ENCODE results near the gene PPIH. TPM values are rescaled to one million over a fixed set of nuclear protein-coding genes. Genes with fewer than 3 reads are reported as not detected.
"Not testable (repeated sequence)": the region's sequence is repeated elsewhere in the genome, so short reads cannot be mapped to it uniquely, and the experiment has no call there.

The PPIH gene
- total and polyA plus RNA-seq, 11 donors = 16.9 to 30.9 (median 19.4) TPM

DNA sequence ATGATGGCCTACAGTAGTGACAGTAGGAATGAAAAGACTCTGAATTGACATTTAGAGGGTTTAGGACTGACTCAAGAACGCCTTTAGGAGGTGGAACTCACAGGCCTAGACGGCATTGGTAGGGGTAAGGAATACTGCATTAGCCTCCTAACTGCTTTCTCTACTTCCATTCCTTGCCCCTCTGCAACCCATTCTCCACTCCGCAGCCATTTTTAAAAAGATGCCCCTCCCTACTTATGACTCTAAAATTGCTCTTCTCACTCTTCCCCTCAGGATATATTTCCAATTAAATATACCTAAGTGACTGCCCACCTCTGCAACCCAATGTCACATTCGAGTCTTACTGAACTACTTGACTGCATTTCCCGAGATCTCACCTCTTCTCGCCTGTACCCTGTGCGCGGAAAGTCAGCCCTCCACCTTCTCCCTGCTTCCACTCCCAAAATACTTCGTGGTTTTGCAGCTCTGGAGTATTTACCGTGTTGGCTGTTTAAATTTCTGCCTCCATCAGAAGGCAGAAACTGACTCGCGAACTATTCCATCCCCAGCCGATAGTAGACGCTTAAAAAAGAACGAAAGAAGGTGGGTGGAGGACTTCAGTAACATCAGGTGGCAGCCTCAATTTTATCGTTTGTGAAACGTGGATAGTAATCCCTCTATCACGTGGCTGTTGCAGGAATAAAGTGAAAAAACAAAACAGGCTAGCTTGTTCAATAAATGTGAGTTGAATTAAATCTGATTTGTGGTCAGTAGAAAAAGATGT, 22.9 kb downstream of the PPIH start:
- H3K9me3 ChIP-seq = no peaks in the 10 kb centered on the region
- intact Hi-C loops (cut with DNase I) = loop anchor here in 8 of 10 donors (2.0 to 10.0 kb wide), 8 partner anchors 22 to 506 kb away; partner anchors contain the start of genes C1orf50 (in 6 of the 8), P3H1 (in 6 of the 8), FOXJ3 (in 3 of the 8) and PPIH (in 1 of the 8)
- WGBS, 4 donors = 5 to 9% (median 6%) methylated on average over 18 of the region's 18 CpGs
- DNase-seq (no peak), ATAC-seq (no peak)
- H3K4me3 ChIP-seq = peak overlapping the region; percentile 64 to 99 (median 82)
- peaks cover 17 to 56% (median 36%) of the 10 kb centered on the region in 12 donors for H3K4me1 ChIP-seq
- no peaks in the 10 kb centered on the region for H3K27me3 ChIP-seq
- peaks cover 0 to 15% (median 3%) of the 10 kb centered on the region in 9 donors for H3K36me3 ChIP-seq
- TF ChIP-seq, protein P1, sequence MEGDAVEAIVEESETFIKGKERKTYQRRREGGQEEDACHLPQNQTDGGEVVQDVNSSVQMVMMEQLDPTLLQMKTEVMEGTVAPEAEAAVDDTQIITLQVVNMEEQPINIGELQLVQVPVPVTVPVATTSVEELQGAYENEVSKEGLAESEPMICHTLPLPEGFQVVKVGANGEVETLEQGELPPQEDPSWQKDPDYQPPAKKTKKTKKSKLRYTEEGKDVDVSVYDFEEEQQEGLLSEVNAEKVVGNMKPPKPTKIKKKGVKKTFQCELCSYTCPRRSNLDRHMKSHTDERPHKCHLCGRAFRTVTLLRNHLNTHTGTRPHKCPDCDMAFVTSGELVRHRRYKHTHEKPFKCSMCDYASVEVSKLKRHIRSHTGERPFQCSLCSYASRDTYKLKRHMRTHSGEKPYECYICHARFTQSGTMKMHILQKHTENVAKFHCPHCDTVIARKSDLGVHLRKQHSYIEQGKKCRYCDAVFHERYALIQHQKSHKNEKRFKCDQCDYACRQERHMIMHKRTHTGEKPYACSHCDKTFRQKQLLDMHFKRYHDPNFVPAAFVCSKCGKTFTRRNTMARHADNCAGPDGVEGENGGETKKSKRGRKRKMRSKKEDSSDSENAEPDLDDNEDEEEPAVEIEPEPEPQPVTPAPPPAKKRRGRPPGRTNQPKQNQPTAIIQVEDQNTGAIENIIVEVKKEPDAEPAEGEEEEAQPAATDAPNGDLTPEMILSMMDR (IDR thresholded peaks at IDR 0.05) = peak in 1 of 12 donors; percentile 4
- TF ChIP-seq POLR2A (IDR thresholded peaks at IDR 0.05) = no peak
- H3K27ac ChIP-seq = peak overlapping the region; percentile 86 to 100 (median 96)

DNA sequence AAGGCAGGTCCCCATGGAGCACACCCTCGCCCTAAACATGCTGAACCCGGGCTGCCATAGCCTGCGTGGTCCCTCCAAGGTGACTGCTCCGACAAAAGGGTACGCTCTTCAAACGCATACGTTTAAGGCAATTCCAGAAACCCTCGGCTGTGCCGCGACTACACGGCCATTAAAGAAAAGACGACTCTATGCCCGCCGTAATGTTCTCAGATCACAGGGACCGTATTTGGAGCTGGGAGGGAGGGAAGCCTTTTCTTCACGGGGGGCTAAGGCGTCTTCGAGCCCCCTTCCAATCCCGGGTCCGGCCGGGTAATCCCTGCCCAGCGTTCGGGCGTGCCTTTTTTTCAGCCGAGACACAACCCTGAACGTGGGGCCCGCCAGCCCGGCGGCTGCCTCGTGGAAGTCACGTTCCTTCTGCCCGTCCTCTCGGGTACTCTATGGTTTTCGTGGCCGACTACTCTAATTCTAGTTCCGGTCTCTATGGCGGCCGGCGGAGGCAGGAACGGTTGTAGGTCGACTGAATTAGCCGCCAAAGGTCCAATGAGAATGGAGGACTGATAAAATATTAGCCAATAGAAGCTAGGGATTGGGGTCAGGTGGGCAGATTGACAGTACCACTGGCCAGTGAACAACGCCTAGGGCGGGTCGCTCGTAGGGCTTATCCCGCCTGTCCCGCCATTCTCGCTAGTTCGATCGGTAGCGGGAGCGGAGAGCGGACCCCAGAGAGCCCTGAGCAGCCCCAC, 23.7 kb downstream of the PPIH start, which contains the start of gene YBX1:
Gene YBX1, plus strand, starts transcription at position 678 of the 743 bp plus-strand sequence. CDS start 148 bp downstream, outside the sequence.
- Histone ChIP-seq H3K27ac (peak within 1 kb of the TSS; percentile 86 to 100 (median 96)), H3K4me1 (peaks cover 21 to 58% (median 44%) of the 10 kb centered on the region in 12 donors), H3K27me3 (no peaks in the 10 kb centered on the region), H3K9me3 (no peaks in the 10 kb centered on the region), H3K36me3 (peaks cover 0 to 15% (median 3%) of the 10 kb centered on the region in 9 donors), H3K4me3 (peak within 1 kb of the TSS; percentile 64 to 99 (median 85))
- WGBS, 4 donors = 0 to 1% (median 0%) methylated on average over 49 to 54 of the region's 54 CpGs
- intact Hi-C loops (cut with DNase I) = loop anchor here in 8 of 10 donors (1.0 to 10.0 kb wide), 9 partner anchors 23 to 507 kb away; partner anchors contain the start of genes C1orf50 (in 6 of the 8), P3H1 (in 6 of the 8), FOXJ3 (in 3 of the 8) and PPIH (in 3 of the 8)
- peak; percentile 96 to 97 (median 97) for DNase-seq
- TF ChIP-seq, protein P1 (IDR thresholded peaks at IDR 0.05) = no peak
- TF ChIP-seq POLR2A (IDR thresholded peaks at IDR 0.05) = peak in 1 of 2 donors; percentile 84
- ATAC-seq = peak; percentile 97 to 99 (median 98)

DNA sequence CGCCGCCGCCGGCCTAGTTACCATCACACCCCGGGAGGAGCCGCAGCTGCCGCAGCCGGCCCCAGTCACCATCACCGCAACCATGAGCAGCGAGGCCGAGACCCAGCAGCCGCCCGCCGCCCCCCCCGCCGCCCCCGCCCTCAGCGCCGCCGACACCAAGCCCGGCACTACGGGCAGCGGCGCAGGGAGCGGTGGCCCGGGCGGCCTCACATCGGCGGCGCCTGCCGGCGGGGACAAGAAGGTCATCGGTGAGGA, 24.2 kb downstream of the PPIH start:
- WGBS, 4 donors = 0 to 1% (median 0%) methylated on average over 8 to 33 of the region's 33 CpGs; no CpG with 5 or more reads in 1 of the 4 donors
- Histone ChIP-seq H3K4me1 (peaks cover 21 to 59% (median 49%) of the 10 kb centered on the region in 12 donors), H3K36me3 (peaks cover 0 to 20% (median 3%) of the 10 kb centered on the region in 9 donors), H3K4me3 (peak overlapping the region; percentile 64 to 99 (median 85)), H3K27ac (peak overlapping the region; percentile 86 to 100 (median 95))
- not testable (repeated sequence) for H3K27me3 ChIP-seq, DNase-seq, H3K9me3 ChIP-seq
- intact Hi-C loops (cut with DNase I) = loop anchor here in 8 of 10 donors (1.0 to 10.0 kb wide), 9 partner anchors 24 to 508 kb away; partner anchors contain the start of genes C1orf50 (in 6 of the 8), P3H1 (in 6 of the 8), FOXJ3 (in 3 of the 8) and PPIH (in 2 of the 8)
- ATAC-seq = peak in 1 of 4 donors; percentile 17

DNA sequence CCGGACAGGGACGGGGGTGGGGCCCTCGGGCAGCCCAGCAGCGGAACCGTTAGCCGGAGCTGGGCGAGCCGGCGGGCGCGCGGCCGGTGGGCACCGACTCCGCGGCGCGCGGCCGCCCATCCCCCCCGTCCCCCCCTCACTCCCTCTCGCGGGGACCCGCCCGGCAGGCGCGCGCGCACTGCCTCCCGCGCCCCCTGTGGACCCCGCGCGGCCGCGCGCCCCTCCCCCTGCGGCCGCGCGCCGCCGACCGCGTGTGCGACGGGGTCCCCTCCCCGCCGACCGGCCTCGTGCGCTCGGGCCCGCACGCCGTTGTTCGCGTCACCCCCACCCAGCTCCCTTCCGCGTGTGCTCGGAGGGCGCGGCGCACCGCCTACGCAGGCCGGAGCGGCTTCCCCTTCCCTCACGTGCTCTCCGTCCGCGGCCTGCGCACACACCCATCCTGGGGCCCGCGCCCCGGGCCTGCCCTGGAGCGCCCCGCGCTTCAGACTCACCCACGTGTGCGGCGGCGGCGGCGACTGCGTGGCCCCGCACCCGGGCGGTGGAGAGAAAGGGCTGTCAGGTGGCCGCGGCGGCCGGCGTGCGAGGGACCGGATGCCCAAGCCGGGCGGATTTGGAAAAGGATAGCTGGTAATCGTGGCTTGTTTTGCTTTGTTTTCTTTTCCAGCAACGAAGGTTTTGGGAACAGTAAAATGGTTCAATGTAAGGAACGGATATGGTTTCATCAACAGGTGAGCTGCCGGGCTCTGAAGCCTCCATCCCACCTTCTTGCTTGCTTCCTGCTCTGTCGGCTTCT, 24.7 kb downstream of the PPIH start:
- H3K9me3 ChIP-seq = no peaks in the 10 kb centered on the region
- DNase-seq (peak; percentile 80 to 87 (median 83)), ATAC-seq (peak; percentile 41 to 78 (median 70))
- H3K4me3 ChIP-seq = peak overlapping the region; percentile 64 to 99 (median 85)
- no peak for TF ChIP-seq POLR2A (IDR thresholded peaks at IDR 0.05)
- TF ChIP-seq, protein P1 (IDR thresholded peaks at IDR 0.05) = no peak
- peak overlapping the region; percentile 86 to 100 (median 95) for H3K27ac ChIP-seq
- no peaks in the 10 kb centered on the region for H3K27me3 ChIP-seq
- H3K36me3 ChIP-seq = peaks cover 0 to 25% (median 3%) of the 10 kb centered on the region in 9 donors
- intact Hi-C loops (cut with DNase I) = loop anchor here in 8 of 10 donors (1.0 to 10.0 kb wide), 9 partner anchors 24 to 508 kb away; partner anchors contain the start of genes C1orf50 (in 6 of the 8), P3H1 (in 6 of the 8), FOXJ3 (in 3 of the 8) and PPIH (in 2 of the 8)
- H3K4me1 ChIP-seq = peaks cover 22 to 64% (median 54%) of the 10 kb centered on the region in 12 donors
- WGBS, 4 donors = 0 to 1% (median 1%) methylated on average over 6 to 103 of the region's 103 CpGs
